Type B pancreatic cell (in vitro differentiated cells): ENCODE data around the gene TECPR2. TPM values are rescaled to one million over a fixed set of nuclear protein-coding genes. Genes with fewer than 3 reads are reported as not detected.

ENCODE experiments used
- DNase-seq: peaks from one replicate; pipeline ENCODE4 v3.0.0; 2021; ENCODE audit warnings: mixed read lengths; ENCODE audit not compliant: unreplicated experiment; ENCODE audit errors: extremely low spot score
- H3K27ac Mint-ChIP-seq: 2 replicates; pipeline ENCODE4 v1.8.0; 2021; ENCODE audit warnings: mild to moderate bottlenecking, mixed read lengths
- H3K27me3 Mint-ChIP-seq: 2 replicates; pipeline ENCODE4 v1.8.0; 2021; ENCODE audit warnings: mixed read lengths
- H3K36me3 Mint-ChIP-seq: 2 replicates; pipeline ENCODE4 v1.8.0; 2021; ENCODE audit warnings: mixed read lengths
- H3K4me1 Mint-ChIP-seq: one replicate; pipeline ENCODE4 v1.8.0; 2021; ENCODE audit warnings: mixed read lengths; ENCODE audit not compliant: unreplicated experiment
- H3K4me3 Mint-ChIP-seq: 2 replicates; pipeline ENCODE4 v1.8.0; 2021; ENCODE audit warnings: mild to moderate bottlenecking, mixed read lengths
- H3K9me3 Mint-ChIP-seq: 2 replicates; pipeline ENCODE4 v1.8.0; 2021; ENCODE audit warnings: mixed read lengths
- CTCF ChIP-seq: fragments of 200-600 bp; sonication (generic); conservative IDR thresholded peaks from 2 replicates; pipeline ENCODE4 v1.5.0; 2021; ENCODE audit warnings: antibody characterized with exemption, mild to moderate bottlenecking
- total RNA-seq: library from RNA; stranded (reverse); gene quantifications from 2 replicates; pipeline ENCODE4 v1.2.1, GENCODE V29; 2021; ENCODE audit warnings: low replicate concordance

The TECPR2 gene
- total RNA-seq, 1 donor from 2014 or later, result 25.5 TPM

- no peaks in the 10 kb centered on the region for H3K4me1 Mint-ChIP-seq
- TF ChIP-seq CTCF, result no peak
- no peak overlapping the region for H3K27ac Mint-ChIP-seq
Observed at GRCh38 chr14:102417646-102418045, 54.9 kb downstream of the TECPR2 start.

GRCh38 chr14:102418169-102418852 is 55.6 kb downstream of the TECPR2 start:
- no peaks in the 10 kb centered on the region for H3K4me1 Mint-ChIP-seq
- no peaks in the 10 kb centered on the region for H3K9me3 Mint-ChIP-seq
- H3K4me3 Mint-ChIP-seq, result no peak overlapping the region
- no peak for TF ChIP-seq CTCF
- no peak overlapping the region for H3K27ac Mint-ChIP-seq
- DNase-seq, result no peak
- no peaks in the 10 kb centered on the region for H3K27me3 Mint-ChIP-seq
- peaks cover 4% of the 10 kb centered on the region for H3K36me3 Mint-ChIP-seq

More at GRCh38 chr14:102417646-102418045, 54.9 kb downstream of the TECPR2 start:
- H3K27me3 Mint-ChIP-seq, result no peaks in the 10 kb centered on the region
- H3K4me3 Mint-ChIP-seq, result no peak overlapping the region
- DNase-seq, result no peak
- H3K9me3 Mint-ChIP-seq, result no peaks in the 10 kb centered on the region
- H3K36me3 Mint-ChIP-seq, result peaks cover 4% of the 10 kb centered on the region

- no peak for DNase-seq
- no peak for TF ChIP-seq CTCF
- Mint-ChIP-seq H3K4me3 (no peak overlapping the region), H3K9me3 (no peaks in the 10 kb centered on the region), H3K27ac (no peak overlapping the region), H3K36me3 (peaks cover 4% of the 10 kb centered on the region), H3K4me1 (no peaks in the 10 kb centered on the region), H3K27me3 (no peaks in the 10 kb centered on the region)
Observed at GRCh38 chr14:102418853-102419240, 56.1 kb downstream of the TECPR2 start.

DNA sequence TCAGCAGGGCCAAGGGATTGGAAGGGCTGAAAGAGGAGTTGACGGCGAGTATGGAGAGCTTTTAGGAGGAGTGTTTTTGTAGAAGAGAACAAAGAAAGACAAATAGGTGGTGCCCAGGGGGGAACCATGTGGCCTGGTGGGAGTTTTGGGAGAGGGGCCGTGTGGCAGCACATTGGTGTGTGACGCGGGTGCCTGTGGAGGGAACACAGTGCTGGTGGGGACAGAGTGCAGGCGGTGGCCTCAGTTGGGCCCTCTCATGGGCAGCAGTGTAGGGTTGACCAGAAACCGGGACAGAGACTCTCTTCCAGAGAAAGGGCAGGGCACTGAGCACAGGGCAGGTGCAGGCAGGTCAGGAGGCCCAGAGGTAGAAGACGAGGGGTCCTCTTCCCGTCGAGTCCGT is 56.5 kb downstream of the TECPR2 start:
- no peak overlapping the region for H3K27ac Mint-ChIP-seq
- DNase-seq, result no peak
- no peaks in the 10 kb centered on the region for H3K4me1 Mint-ChIP-seq
- peaks cover 4% of the 10 kb centered on the region for H3K36me3 Mint-ChIP-seq
- H3K4me3 Mint-ChIP-seq, result no peak overlapping the region
- TF ChIP-seq CTCF, result no peak
- no peaks in the 10 kb centered on the region for H3K9me3 Mint-ChIP-seq
- H3K27me3 Mint-ChIP-seq, result no peaks in the 10 kb centered on the region

DNA sequence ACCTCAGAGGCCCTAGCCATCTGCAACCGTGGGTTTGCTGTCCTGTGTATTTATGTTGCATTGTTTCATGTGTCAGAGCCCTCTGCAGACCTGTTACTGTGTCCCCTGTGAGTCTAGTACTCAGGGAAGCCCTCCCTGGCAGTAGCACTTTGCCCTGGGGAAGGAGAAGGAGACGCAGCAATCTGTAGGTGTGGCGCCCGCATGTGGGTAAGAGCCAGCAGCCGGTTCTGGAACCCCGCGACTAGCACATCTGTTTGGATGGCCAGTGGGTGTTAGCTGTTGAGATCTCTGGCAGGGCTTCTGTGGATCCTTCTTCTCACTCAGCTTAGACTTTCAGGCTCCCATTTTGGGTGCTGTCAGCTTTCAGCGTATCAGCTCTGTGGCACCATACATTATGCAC is 57.0 kb downstream of the TECPR2 start:
- no peak overlapping the region for H3K27ac Mint-ChIP-seq
- no peak overlapping the region for H3K4me3 Mint-ChIP-seq
- H3K27me3 Mint-ChIP-seq, result no peaks in the 10 kb centered on the region
- DNase-seq, result no peak
- TF ChIP-seq CTCF, result no peak
- peaks cover 4% of the 10 kb centered on the region for H3K36me3 Mint-ChIP-seq
- no peaks in the 10 kb centered on the region for H3K4me1 Mint-ChIP-seq
- H3K9me3 Mint-ChIP-seq, result no peaks in the 10 kb centered on the region
